Esophagus squamous epithelium (tissue), 4 donors: Measurements from ENCODE around the gene WDR82.

Experiments
- POLR2A ChIP-seq, 4 donors: fragments of 450-650 bp; IDR thresholded peaks; one replicate each; pipeline ENCODE4 v1.6.1; 2017; ENCODE audit warnings: antibody characterized with exemption in 4 of 4, mild to moderate bottlenecking in 4 of 4, moderate library complexity in 3 of 4
- TF ChIP-seq, protein P1 (sequence below), 6 experiments: fragments of 450-650 bp in 4 of 6; fragments of 200-600 bp in 2 of 6; sonication (generic) in 2 of 6; IDR thresholded peaks; one replicate each; pipeline ENCODE4 v1.5.1; 2016 to 2019; ENCODE audit warnings: antibody characterized with exemption in 6 of 6, mild to moderate bottlenecking in 4 of 6, moderate library complexity in 4 of 6

DNA sequence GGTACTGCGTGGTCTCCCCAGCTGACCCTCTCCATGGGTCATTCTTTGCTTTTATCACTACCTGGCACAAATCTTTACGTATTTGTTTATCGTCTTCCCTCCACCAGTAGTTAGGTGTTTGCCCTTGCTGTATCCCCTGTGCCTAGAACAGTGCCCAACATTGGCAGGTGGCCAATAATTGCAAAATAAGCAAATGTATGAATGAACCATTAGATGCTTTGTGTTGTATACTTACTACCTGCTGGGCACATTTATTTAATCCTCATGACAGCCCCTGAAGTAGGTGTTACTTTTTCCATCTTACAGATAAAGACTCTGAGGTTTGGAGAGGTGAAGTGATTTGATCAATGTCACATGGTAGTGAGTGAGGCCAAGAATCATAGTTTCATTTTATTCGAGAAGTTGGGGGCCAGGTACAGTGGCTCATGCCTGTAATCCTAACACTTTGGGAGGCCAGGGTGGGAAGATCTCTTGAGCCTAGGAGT, 37.5 kb downstream of the WDR82 start:
- TF ChIP-seq, protein P1, sequence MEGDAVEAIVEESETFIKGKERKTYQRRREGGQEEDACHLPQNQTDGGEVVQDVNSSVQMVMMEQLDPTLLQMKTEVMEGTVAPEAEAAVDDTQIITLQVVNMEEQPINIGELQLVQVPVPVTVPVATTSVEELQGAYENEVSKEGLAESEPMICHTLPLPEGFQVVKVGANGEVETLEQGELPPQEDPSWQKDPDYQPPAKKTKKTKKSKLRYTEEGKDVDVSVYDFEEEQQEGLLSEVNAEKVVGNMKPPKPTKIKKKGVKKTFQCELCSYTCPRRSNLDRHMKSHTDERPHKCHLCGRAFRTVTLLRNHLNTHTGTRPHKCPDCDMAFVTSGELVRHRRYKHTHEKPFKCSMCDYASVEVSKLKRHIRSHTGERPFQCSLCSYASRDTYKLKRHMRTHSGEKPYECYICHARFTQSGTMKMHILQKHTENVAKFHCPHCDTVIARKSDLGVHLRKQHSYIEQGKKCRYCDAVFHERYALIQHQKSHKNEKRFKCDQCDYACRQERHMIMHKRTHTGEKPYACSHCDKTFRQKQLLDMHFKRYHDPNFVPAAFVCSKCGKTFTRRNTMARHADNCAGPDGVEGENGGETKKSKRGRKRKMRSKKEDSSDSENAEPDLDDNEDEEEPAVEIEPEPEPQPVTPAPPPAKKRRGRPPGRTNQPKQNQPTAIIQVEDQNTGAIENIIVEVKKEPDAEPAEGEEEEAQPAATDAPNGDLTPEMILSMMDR (IDR thresholded peaks at IDR 0.05) = no peak
- TF ChIP-seq POLR2A (IDR thresholded peaks at IDR 0.05) = no peak
